Stimulated activated CD8-positive, alpha-beta memory T cell treated with anti-CD3 and anti-CD28 coated beads, Interleukin-12 subunit alpha, Interleukin-12 subunit beta, amount 100 ng/mL, for 24 hours (primary cell): Measurements from ENCODE around the gene CTF1.

Experiments used
- DNase-seq: peaks from one replicate; pipeline ENCODE4 v3.0.0-alpha.2; 2020; ENCODE audit errors: extremely low read depth

CTF1 gene

GRCh38 chr16:30910427-30911029, 14.1 kb downstream of the CTF1 start:
- DNase-seq: no peak

GRCh38 chr16:30912794-30913412, 16.5 kb downstream of the CTF1 start:
- no peak for DNase-seq

GRCh38 chr16:30914830-30915229, 18.4 kb downstream of the CTF1 start:
- DNase-seq: no peak

DNA sequence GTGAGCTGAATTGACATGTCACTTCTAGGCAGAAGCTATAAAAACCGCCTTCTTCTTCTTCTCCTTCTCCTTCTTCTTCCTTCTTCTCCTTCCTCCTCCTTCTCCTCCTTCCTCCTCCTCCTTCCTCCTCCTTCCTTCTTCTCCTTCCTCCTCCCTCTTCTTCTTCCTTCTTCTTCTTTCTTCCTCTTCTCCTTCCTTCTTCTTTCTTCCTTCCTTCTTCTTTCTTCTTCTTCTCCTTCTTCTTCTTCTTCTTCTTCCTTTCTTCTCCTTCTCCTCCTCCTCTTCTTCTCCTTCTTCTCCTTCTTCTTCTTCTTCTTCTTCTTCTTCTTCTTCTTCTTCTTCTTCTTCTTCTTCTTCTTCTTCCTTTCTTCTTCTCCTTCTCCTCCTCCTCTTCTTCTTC, 22.2 kb downstream of the CTF1 start:
- no peak for DNase-seq

DNA sequence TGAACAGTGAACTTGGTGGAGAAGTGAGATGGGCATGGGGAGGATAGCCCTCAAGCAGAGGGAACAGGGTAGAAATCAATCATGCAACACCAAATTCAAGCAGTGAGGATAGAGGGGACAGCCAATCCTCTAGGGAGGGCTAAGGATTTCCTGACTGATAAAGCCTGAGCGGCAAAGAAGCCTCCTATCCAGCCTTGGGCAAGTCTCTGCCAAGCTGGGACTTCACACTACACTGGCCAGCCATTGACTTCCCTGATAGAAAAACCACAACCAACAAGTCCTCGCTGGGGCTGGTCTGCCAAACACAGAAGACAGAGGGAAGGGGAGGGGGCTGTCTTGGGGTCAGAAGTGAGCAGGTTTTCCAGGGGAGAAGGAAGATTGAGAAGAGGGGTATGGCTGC, 24.5 kb downstream of the CTF1 start:
- DNase-seq: no peak

DNA sequence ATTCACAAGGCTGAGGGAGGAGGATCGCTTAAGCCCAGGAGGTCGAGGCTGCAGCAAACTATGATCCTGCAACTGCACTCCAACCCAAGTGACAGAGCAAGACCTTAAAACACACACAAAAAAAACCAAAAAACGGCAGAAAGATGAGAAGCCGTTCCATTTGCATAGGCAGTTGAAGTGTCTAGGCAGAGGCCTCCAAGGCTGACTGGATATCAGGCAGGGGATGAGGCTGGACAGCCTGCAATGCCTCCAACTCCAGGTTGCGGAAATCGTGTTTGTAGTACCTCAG, 25.0 kb downstream of the CTF1 start:
- DNase-seq: no peak

DNA sequence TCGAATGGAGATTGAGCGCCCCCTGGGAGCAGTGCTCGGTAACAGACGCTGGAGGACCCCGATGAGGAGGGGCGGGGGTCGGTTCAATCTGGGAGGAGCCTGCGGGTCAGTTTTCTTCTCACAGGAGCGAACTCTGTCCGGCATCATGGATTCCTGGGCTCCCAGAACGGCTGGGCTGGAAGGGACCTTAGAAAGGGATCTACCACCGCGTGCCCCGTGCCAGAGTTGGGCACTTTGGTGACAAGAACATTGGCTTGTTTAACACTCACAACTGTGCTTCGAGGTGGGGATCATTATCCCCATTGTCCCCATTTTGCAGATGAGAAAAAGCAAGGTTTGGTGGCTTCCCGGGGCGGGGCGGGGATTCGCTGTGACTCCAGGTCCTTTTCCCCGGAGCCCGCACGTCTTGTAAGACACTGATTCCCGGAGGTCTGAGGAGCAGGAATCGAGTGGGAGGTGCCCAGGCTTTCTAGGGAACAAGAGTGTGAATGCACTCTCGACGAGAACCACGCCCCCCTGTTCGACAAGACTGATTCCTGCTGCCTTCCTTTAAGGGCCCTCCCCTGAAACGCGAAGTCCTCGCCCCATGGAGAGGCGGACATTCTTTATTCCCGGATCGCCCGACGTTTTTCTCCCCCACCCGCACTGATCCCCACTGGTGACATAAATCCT, 25.5 kb downstream of the CTF1 start:
- peak; percentile 72 for DNase-seq

DNA sequence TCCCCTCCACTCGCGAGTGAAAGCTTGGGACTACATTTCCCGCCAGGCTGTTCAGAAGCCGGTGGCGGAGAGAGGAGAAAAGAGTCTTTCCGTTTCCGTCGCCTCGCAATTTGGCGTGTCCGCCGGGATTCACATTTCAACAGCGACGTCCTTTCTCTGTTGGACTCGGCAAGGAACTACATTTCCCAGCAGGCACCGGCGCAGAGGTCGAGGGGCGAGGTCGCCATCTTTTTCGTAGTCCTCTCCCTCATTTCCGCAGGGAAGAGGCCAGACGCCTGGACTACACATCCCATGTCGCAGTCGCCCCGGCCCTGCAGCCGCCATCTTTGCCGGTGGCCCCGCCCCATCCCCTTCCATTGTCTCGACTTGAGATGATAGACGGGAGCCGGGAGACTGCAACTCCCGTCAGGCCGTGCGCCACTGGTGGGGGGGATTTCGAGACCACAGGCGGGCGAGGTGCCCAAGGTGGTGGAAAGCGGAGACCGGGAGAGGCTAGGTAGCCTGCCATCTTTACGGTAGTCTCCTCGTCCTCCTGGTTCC, 26.1 kb downstream of the CTF1 start:
- peak; percentile 99 for DNase-seq

DNA sequence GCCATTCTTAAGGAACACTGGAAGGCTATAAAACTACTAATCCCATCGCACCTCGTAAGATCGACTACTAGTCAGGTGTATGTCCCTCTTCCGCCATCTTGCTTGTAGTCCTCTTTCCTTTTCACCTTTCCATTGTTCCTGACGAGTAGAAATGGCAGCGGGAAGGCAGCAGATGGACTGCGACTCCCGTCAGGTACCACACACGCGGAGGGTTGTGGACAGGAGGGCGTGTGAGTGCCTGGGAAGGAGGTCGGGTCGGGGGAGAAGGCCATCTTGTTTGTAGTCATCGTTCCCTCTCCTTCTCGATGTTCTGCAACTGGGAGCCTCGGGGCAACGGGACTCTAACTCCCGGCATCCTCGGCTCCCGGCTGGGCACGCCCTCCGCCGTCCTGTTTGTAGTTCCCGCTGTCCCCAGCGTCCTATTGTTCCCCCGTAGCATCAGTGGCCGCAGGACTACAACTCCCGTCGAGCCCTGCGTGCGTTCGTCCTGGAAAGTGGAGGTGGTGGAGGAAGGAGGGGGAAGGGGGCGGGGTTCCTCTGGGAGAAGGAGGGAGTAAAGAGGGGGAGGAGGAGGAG, 26.6 kb downstream of the CTF1 start:
- peak; percentile 92 for DNase-seq

DNA sequence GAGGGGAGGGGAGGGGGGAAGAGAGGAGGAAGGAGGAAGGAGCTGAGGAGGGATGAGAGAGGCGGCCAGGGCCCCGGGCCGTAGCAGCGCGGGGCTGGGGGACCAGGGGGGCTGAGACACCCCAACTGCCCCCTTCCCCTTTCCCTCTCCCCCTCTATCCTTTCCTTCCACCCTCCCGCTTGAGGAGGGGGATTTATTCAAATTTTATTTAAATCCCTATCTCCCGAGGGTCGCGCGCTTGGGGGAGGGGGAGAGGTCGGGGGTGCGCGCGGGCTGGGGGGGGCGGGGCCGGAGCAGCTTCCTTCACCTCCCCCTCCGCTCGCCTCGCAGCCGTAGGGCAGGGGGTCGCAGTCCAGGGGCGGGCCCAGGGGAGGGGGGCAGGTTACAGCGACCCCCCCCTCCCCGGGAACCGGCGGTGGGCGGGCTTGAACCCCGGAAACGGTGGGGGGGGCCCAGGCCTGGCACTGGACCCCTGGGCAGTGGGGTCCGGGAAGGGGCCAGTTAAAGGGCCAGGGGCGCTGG, 27.2 kb downstream of the CTF1 start, which contains the start of gene FBXL19:
TSS of gene FBXL19 (plus strand) at position 19 of the 522 bp plus-strand sequence. CDS start 2,183 bp downstream, outside the sequence.
- DNase-seq: no peak

DNA sequence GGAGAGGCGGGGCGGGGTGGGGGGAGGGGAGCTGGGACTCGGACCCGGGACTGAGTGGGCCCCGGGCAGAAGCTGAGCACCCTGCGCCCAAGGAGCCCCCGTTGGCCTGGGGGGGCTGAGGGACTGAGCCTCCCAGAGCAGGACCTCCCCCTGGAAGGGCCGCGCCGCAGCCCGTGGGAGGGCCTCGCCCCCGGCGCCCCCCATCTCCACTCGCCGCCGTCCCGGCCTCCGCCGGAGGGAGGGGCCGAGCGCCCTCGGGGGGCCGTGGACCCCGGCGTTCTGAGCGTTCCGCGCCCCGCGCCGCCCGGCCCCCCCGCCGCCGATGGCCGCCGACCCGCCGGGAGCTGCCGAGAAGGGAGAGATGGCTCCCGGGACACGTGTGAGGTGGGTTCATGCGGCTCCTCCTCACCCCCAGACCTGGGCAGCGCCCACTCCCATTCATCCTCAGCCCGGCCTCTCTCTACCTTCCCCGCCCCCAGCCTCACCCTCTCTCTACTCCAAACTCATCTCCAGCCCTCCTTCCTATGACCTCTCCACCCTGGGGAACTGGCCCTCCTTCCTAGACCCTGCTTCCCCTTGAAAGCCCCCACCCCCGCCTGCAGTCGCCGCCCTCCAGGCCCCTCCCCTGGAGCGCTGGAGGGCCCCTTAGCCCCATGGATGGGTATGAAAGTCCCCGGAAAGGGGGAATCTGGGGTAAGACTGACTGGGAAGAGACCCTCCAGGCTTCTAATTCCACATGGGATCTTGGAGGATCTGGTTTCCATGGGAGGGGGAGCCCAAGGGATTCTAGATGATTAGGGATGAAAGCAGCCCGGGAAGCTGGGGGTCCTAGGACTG, 27.9 kb downstream of the CTF1 start:
- no peak for DNase-seq

GRCh38 chr16:30924913-30925631, 28.7 kb downstream of the CTF1 start:
- no peak for DNase-seq

DNA sequence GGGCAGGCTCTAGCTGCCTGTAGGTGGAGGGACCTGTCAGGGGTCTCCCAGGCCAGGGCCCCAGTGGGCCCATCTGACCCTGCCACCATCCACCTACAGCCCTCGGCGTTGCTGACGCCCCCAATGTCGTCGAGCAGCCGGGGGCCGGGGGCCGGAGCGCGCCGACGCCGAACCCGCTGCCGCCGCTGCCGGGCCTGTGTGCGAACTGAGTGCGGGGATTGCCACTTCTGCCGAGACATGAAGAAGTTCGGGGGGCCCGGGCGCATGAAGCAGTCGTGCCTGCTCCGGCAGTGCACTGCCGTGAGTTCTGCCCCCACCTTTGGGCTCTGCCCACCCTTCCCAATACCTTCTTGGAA, 29.2 kb downstream of the CTF1 start:
- no peak for DNase-seq

GRCh38 chr16:30925995-30926811, 29.8 kb downstream of the CTF1 start:
- no peak for DNase-seq

- DNase-seq: no peak
Measured at GRCh38 chr16:30926937-30927788, 30.7 kb downstream of the CTF1 start.

- no peak for DNase-seq
Measured at GRCh38 chr16:30927789-30928378, 31.5 kb downstream of the CTF1 start.

- DNase-seq: no peak
Measured at GRCh38 chr16:30928390-30928789, 32.0 kb downstream of the CTF1 start.

GRCh38 chr16:30929167-30929566, 32.8 kb downstream of the CTF1 start:
- DNase-seq: no peak

DNA sequence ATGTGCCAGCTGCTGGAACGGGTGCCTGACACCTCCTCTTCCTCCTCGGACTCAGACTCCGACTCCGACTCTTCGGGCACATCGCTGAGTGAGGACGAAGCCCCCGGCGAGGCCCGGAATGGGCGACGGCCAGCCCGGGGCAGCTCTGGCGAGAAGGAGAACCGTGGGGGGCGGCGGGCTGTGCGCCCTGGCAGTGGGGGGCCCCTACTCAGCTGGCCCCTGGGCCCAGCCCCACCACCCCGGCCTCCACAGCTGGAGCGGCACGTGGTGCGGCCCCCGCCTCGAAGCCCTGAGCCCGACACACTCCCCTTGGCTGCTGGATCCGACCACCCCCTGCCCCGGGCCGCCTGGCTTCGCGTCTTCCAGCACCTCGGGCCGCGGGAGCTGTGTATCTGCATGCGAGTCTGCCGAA, 33.8 kb downstream of the CTF1 start:
- DNase-seq: no peak
